Activated CD4-positive, alpha-beta T cell treated with anti-CD3 and anti-CD28 coated beads for 36 hours (primary cell): ENCODE results near the gene BRD2. TPM values are rescaled to one million over a fixed set of nuclear protein-coding genes. Genes with fewer than 3 reads are reported as not detected.
A peak's percentile ranks its signal among the peaks of the same experiment; 100 is the strongest.

Experiments used
- ATAC-seq: fragments of 200-7000 bp; cut with Tn5 transposase; one replicate; pipeline ENCODE4 v1.10.0; 2021; ENCODE audit warnings: mild to moderate bottlenecking, moderate library complexity
- CTCF ChIA-PET: fragments of 350-600 bp; sonication (Branson Sonifier 250); formaldehyde crosslinking; loops from one replicate; lab custom pipeline; 2021; ENCODE audit warnings: antibody characterized with exemption; lab: Charles Lee
- POLR2A ChIA-PET: fragments of 350-600 bp; sonication (Branson Sonifier 250); formaldehyde crosslinking; loops from one replicate; lab custom pipeline; 2021; ENCODE audit warnings: antibody characterized with exemption, inconsistent platforms; lab: Charles Lee
- DNase-seq: peaks from one replicate; pipeline ENCODE4 v3.0.0-alpha.2; 2020
- H3K27ac Mint-ChIP-seq: one replicate; pipeline ENCODE4 v1.8.0; 2021; ENCODE audit warnings: mixed read lengths
- H3K27me3 Mint-ChIP-seq: one replicate; pipeline ENCODE4 v1.8.0; 2021; ENCODE audit warnings: mixed read lengths
- H3K36me3 Mint-ChIP-seq: one replicate; pipeline ENCODE4 v1.8.0; 2021; ENCODE audit warnings: low read depth, mixed read lengths
- H3K4me1 Mint-ChIP-seq: one replicate; pipeline ENCODE4 v1.8.0; 2021; ENCODE audit warnings: mixed read lengths
- H3K4me3 Mint-ChIP-seq: one replicate; pipeline ENCODE4 v1.8.0; 2021; ENCODE audit warnings: mild to moderate bottlenecking, moderate library complexity, mixed read lengths
- H3K9me3 Mint-ChIP-seq: one replicate; pipeline ENCODE4 v1.8.0; 2021; ENCODE audit warnings: low read depth, mixed read lengths
- intact Hi-C, 2 experiments: fragments of 100-400 bp; cut with DNase I in 1 of 2; cut with micrococcal nuclease in 1 of 2; formaldehyde crosslinking; loops; one replicate each; pipeline versions ENCODE4 v1.14.2 to v1.15.1; 2022 to 2024; cut with DNase I, micrococcal nuclease
- total RNA-seq, 2 experiments: library from RNA; stranded (reverse); gene quantifications; one replicate each; pipeline ENCODE4 v1.2.3, GENCODE V29; 2021

BRD2 gene
- total RNA-seq, 2 experiments from 2014 or later, result 230 to 338 TPM

GRCh38 chr6:32962213-32962826, 6.1 kb upstream of the BRD2 start:
- peaks cover 7% of the 10 kb centered on the region for H3K36me3 Mint-ChIP-seq
- H3K27ac Mint-ChIP-seq, result no peak overlapping the region
- H3K4me3 Mint-ChIP-seq, result no peak overlapping the region
- no peak for ATAC-seq
- POLR2A ChIA-PET, result interaction anchor here (0.6 kb wide), 1 partner anchor 21 kb away, joined by 3 read pairs; no protein-coding TSS in a partner anchor
- H3K9me3 Mint-ChIP-seq, result no peaks in the 10 kb centered on the region
- CTCF ChIA-PET, result interaction anchor here (0.6 to 4.1 kb wide), 10 partner anchors 9 to 124 kb away, joined by 3 to 49 read pairs (median 4); partner anchors contain the start of genes HLA-DMA and TAP2
- no peaks in the 10 kb centered on the region for H3K27me3 Mint-ChIP-seq
- H3K4me1 Mint-ChIP-seq, result peaks cover 50% of the 10 kb centered on the region
- intact Hi-C loops, result no loop called here
- DNase-seq, result no peak

- no peak overlapping the region for H3K27ac Mint-ChIP-seq
These were observed 4.5 kb upstream of the BRD2 start for GRCh38 chr6:32963866-32964265.

GRCh38 chr6:32964776-32965175, 3.6 kb upstream of the BRD2 start:
- Mint-ChIP-seq H3K27ac (peak overlapping the region; percentile 44), H3K27me3 (no peaks in the 10 kb centered on the region), H3K4me3 (no peak overlapping the region), H3K9me3 (no peaks in the 10 kb centered on the region), H3K4me1 (peaks cover 49% of the 10 kb centered on the region), H3K36me3 (peaks cover 11% of the 10 kb centered on the region)
- POLR2A ChIA-PET, result no interaction called here
- intact Hi-C loops, result loop anchor here (5.0 kb wide), 1 partner anchor 32 kb away; no protein-coding TSS in a partner anchor
- no peak for ATAC-seq
- no peak for DNase-seq
- CTCF ChIA-PET, result interaction anchor here (1.2 to 12.6 kb wide), 6 partner anchors 11 to 93 kb away, joined by 3 to 172 read pairs (median 14); partner anchors contain the start of gene HLA-DMA

More at GRCh38 chr6:32963866-32964265, 4.5 kb upstream of the BRD2 start:
- H3K4me1 Mint-ChIP-seq, result peaks cover 51% of the 10 kb centered on the region
- ATAC-seq (no peak), DNase-seq (no peak)
- no peaks in the 10 kb centered on the region for H3K9me3 Mint-ChIP-seq
- POLR2A ChIA-PET, result interaction anchor here (0.6 to 1.1 kb wide), 2 partner anchors 8 kb away, joined by 3 to 4 read pairs; no protein-coding TSS in a partner anchor
- H3K36me3 Mint-ChIP-seq, result peaks cover 7% of the 10 kb centered on the region
- intact Hi-C loops, result no loop called here
- CTCF ChIA-PET, result interaction anchor here (0.7 to 4.1 kb wide), 8 partner anchors 10 to 1134 kb away, joined by 3 to 49 read pairs (median 5); partner anchors contain the start of gene HLA-DMA
- no peak overlapping the region for H3K4me3 Mint-ChIP-seq
- H3K27me3 Mint-ChIP-seq, result no peaks in the 10 kb centered on the region

DNA sequence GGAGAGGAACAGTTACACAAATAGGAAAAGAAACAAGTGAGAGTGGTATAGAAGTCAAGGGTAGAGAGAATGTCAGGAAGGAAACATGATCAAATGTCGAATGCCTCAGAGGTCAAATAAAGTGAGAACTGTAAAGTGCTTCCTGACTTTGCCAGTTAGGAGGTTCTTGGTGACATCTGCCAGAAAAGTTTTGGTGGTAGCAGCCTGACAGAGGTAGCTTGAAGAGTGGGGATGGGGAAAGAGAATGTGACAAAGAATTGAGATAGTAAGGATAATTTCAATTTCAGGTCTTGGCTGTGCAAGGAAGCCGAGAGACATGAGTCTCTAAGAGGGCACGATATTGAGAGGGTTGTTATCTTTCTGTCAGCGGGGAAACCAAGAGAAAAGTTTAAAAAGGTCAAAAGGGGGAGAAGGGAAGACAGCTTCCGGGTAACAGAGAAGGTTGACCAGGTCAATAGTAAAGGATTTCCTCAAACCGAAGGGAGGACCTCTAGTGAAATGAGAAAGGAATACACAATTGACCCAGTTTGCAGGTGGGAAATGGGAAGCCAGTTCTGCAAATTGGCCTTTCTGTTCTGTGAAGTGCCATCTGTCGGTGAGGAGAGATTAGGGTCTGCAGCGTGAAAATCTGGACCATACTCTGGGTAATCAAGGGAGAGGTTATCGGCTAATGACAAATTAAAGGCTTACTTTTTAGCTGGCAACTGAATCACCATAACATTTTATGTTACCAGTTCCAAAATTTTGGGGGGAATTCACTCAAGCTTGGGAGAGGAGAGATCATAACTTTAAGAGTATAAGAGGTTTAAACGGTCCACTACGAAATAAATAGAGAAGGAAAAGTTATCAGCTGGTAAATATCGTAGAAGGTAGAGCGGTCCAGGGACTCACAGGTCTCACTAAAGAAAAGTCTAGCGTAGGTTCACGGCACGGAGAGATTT, 973 bp upstream of the BRD2 start:
- Mint-ChIP-seq H3K4me1 (peaks cover 36% of the 10 kb centered on the region), H3K36me3 (peaks cover 32% of the 10 kb centered on the region), H3K9me3 (no peaks in the 10 kb centered on the region), H3K27me3 (no peaks in the 10 kb centered on the region), H3K27ac (peak overlapping the region; percentile 97), H3K4me3 (peak overlapping the region; percentile 98)
- DNase-seq (peak; percentile 51), ATAC-seq (no peak)
- intact Hi-C loops, result loop anchor here (1.0 to 5.0 kb wide), 13 partner anchors 14 to 424 kb away; partner anchors contain the start of genes HLA-DMA (in 2 of the 2), HLA-DMB (in 2 of the 2), KIFC1 (in 1 of the 2) and PSMB9 (in 1 of the 2)
- POLR2A ChIA-PET, result interaction anchor here (0.6 to 7.6 kb wide), 6 partner anchors 11 to 818 kb away, joined by 3 to 71 read pairs (median 4); partner anchors contain the start of gene HLA-DMB
- CTCF ChIA-PET, result interaction anchor here (0.6 to 13.4 kb wide), 20 partner anchors 10 to 281 kb away, joined by 3 to 197 read pairs (median 4); partner anchors contain the start of genes HLA-DMA, HLA-DMB and TAP2

GRCh38 chr6:32968867-32969684, 682 bp downstream of the BRD2 start:
- Mint-ChIP-seq H3K9me3 (no peaks in the 10 kb centered on the region), H3K27ac (peak overlapping the region; percentile 97), H3K4me3 (peak overlapping the region; percentile 98), H3K4me1 (peaks cover 30% of the 10 kb centered on the region), H3K36me3 (peaks cover 49% of the 10 kb centered on the region), H3K27me3 (no peaks in the 10 kb centered on the region)
- POLR2A ChIA-PET, result interaction anchor here (0.6 to 7.6 kb wide), 14 partner anchors 9 to 1446 kb away, joined by 3 to 71 read pairs (median 4); partner anchors contain the start of genes HLA-DMB, HSD17B8, PSMB8 and TAP2
- DNase-seq (peak; percentile 88), ATAC-seq (peak; percentile 8)
- CTCF ChIA-PET, result interaction anchor here (0.5 to 13.4 kb wide), 7 partner anchors 9 to 1395 kb away, joined by 3 to 197 read pairs (median 3); partner anchors contain the start of gene HLA-DMA
- intact Hi-C loops, result loop anchor here (1.0 to 5.0 kb wide), 11 partner anchors 16 to 422 kb away; partner anchors contain the start of genes HLA-DMB (in 2 of the 2), HLA-DMA (in 1 of the 2), KIFC1 (in 1 of the 2) and PSMB9 (in 1 of the 2)

DNA sequence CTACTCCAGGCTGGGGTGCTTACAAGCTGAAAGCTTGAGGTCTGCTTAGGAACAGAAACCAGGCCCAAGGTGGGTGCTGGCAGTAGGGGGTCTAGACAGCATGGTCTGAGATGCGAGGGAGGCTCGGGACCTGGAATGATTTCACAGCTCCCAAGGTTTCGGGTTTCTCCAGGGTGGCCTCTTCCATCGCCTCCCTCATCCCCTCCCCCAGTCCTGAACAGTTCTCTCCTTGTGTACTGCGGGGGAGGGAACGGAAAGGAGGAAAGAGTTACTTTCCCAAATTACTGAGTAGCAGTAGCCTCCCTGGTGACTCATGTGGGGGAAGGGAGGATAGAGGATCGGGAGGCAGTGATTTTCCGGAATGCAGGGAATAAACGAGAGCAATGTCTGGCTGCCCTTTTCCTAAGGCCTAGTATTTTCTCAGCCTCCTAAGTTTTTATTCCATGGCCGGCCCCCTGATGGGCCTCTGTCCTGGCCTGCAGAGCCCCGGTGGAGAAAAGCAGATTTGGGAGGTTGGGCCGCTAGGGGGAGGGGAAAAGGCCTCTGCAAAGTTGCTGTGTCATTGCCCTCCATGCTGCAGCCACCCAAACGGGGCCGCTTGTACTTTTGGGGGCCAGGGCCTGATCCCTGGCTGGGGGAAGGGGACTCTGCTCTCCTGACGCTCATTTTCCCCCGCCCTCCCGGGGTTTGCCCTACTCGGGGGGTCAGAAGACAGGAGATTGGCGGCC, 1.5 kb downstream of the BRD2 start:
- Mint-ChIP-seq H3K4me1 (peaks cover 26% of the 10 kb centered on the region), H3K9me3 (no peaks in the 10 kb centered on the region), H3K27ac (peak overlapping the region; percentile 97), H3K27me3 (no peaks in the 10 kb centered on the region), H3K36me3 (peaks cover 55% of the 10 kb centered on the region), H3K4me3 (peak overlapping the region; percentile 98)
- ChIA-PET CTCF (interaction anchor here (0.7 to 13.4 kb wide), 5 partner anchors 14 to 1396 kb away, joined by 3 to 197 read pairs (median 4); partner anchors contain the start of gene HLA-DMA), POLR2A (interaction anchor here (0.6 to 7.6 kb wide), 15 partner anchors 10 to 1445 kb away, joined by 3 to 83 read pairs (median 4); partner anchors contain the start of genes HLA-DMA, HLA-DMB, HSD17B8 and PSMB8)
- intact Hi-C loops, result loop anchor here (1.0 to 10.0 kb wide), 11 partner anchors 29 to 1267 kb away; partner anchors contain the start of genes DXO (in 1 of the 2), GPSM3 (in 1 of the 2), HLA-DMB (in 1 of the 2) and HMGA1 (in 1 of the 2)
- ATAC-seq (peak; percentile 1), DNase-seq (peak; percentile 88)

GRCh38 chr6:32970413-32971241, 2.2 kb downstream of the BRD2 start:
- no peaks in the 10 kb centered on the region for H3K9me3 Mint-ChIP-seq
- ChIA-PET CTCF (interaction anchor here (0.5 to 13.4 kb wide), 9 partner anchors 14 to 1237 kb away, joined by 3 to 197 read pairs (median 12); partner anchors contain the start of genes HLA-DMA and TAP2), POLR2A (interaction anchor here (0.6 to 7.6 kb wide), 19 partner anchors 10 to 793 kb away, joined by 3 to 83 read pairs (median 7); partner anchors contain the start of genes HLA-DMA, HLA-DMB, HSD17B8 and PSMB8)
- DNase-seq, result peak; percentile 94
- H3K27me3 Mint-ChIP-seq, result no peaks in the 10 kb centered on the region
- intact Hi-C loops, result loop anchor here (1.0 to 10.0 kb wide), 10 partner anchors 116 to 1267 kb away; partner anchors contain the start of genes DXO (in 1 of the 2), GPSM3 (in 1 of the 2), HMGA1 (in 1 of the 2) and PBX2 (in 1 of the 2)
- peak overlapping the region; percentile 98 for H3K4me3 Mint-ChIP-seq
- H3K4me1 Mint-ChIP-seq, result peaks cover 26% of the 10 kb centered on the region
- H3K36me3 Mint-ChIP-seq, result peaks cover 58% of the 10 kb centered on the region
- H3K27ac Mint-ChIP-seq, result peak overlapping the region; percentile 100
- ATAC-seq, result peak; percentile 30

GRCh38 chr6:32971242-32971580, 2.8 kb downstream of the BRD2 start:
- H3K36me3 Mint-ChIP-seq, result peaks cover 63% of the 10 kb centered on the region
- ChIA-PET CTCF (interaction anchor here (0.5 to 13.4 kb wide), 13 partner anchors 13 to 1236 kb away, joined by 3 to 197 read pairs (median 7); partner anchors contain the start of genes HLA-DMA, PSMB9, TAP1 and TAP2), POLR2A (interaction anchor here (0.6 to 7.6 kb wide), 31 partner anchors 8 to 1725 kb away, joined by 3 to 83 read pairs (median 7); partner anchors contain the start of genes ATF6B, CSNK2B, HLA-DMA and HLA-DMB)
- DNase-seq, result no peak
- no peaks in the 10 kb centered on the region for H3K27me3 Mint-ChIP-seq
- H3K4me1 Mint-ChIP-seq, result peaks cover 26% of the 10 kb centered on the region
- no peaks in the 10 kb centered on the region for H3K9me3 Mint-ChIP-seq
- ATAC-seq, result no peak
- H3K27ac Mint-ChIP-seq, result peak overlapping the region; percentile 100
- H3K4me3 Mint-ChIP-seq, result peak overlapping the region; percentile 98
- intact Hi-C loops, result loop anchor here (1.0 to 10.0 kb wide), 9 partner anchors 116 to 1266 kb away; partner anchors contain the start of genes DXO (in 1 of the 2), GPSM3 (in 1 of the 2), HMGA1 (in 1 of the 2) and PBX2 (in 1 of the 2)
